ENCODE results near the gene TRIM7. TPM values are rescaled to one million over a fixed set of nuclear protein-coding genes. Genes with fewer than 3 reads are reported as not detected.
"Not testable (repeated sequence)": the region's sequence is repeated elsewhere in the genome, so short reads cannot be mapped to it uniquely, and the experiment has no call there.

Gene TRIM7
- total and polyA plus RNA-seq, 9 of the 15 experiments (the other 6 are each of a cell fraction or from before 2014, with no cell fraction given) = 2.6 to 14.9 (median 8.9) TPM

DNA sequence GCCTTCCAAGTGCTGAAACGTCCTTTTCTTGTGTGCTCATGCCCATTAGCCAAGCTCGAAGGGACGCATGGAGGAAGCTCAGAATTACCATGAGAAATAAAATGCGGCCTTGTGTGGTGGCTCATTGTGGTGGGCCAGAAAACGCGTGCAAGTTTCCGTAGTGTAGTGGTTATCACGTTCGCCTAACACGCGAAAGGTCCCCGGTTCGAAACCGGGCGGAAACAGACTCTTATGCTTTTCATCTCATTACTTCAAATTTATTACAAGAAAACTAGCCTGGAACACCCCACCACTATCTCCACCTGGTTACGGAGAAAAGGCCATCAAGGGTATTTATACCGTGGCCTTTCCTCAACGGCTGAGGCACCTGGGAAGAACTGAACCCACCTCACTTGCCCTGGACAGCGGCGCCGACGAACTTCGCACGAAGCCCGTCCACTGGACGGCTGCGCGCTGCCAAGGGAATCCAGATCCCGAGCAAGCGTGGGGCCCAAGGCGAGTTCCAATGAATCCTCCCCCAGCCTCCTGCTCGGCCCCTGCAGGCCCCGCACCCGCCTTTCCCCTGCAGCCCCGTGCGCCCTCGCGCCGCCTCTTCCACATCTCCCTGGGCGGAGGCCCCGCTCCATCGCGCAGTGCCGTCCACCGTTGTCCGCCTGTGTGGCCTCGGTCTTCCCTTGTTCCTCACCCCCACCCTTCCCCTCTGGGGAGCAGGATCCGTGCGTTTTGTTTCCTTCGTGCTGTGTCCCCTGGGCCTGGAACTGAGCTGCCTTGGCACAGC, 35.3 kb downstream of the TRIM7 start (continued):
- peak; percentile 28 for TF ChIP-seq HMGN3 (IDR thresholded peaks at IDR 0.05; ENCODE audit: borderline replicate concordance, extremely low read depth, insufficient read length, low read depth, low read length)
- 0 out of 2 replicates have a peak, but pooled peaks have one; percentile 19 for TF ChIP-seq ZNF431 (CRISPR knock-in tag; IDR thresholded peaks at IDR 0.05)
- TF ChIP-seq, protein P1, sequence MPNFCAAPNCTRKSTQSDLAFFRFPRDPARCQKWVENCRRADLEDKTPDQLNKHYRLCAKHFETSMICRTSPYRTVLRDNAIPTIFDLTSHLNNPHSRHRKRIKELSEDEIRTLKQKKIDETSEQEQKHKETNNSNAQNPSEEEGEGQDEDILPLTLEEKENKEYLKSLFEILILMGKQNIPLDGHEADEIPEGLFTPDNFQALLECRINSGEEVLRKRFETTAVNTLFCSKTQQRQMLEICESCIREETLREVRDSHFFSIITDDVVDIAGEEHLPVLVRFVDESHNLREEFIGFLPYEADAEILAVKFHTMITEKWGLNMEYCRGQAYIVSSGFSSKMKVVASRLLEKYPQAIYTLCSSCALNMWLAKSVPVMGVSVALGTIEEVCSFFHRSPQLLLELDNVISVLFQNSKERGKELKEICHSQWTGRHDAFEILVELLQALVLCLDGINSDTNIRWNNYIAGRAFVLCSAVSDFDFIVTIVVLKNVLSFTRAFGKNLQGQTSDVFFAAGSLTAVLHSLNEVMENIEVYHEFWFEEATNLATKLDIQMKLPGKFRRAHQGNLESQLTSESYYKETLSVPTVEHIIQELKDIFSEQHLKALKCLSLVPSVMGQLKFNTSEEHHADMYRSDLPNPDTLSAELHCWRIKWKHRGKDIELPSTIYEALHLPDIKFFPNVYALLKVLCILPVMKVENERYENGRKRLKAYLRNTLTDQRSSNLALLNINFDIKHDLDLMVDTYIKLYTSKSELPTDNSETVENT (CRISPR knock-in tag; IDR thresholded peaks at IDR 0.05) = 0 out of 2 replicates have a peak, but pooled peaks have one; percentile 26
- peak; percentile 50; the same call in 1 of the 2 replicates for TF ChIP-seq MTA3 (IDR thresholded peaks at IDR 0.05; ENCODE audit: borderline replicate concordance)
- peak; percentile 71; the same call in 1 of the 2 replicates for TF ChIP-seq ZSCAN29 (IDR thresholded peaks at IDR 0.05)
- TF ChIP-seq CBX1 (IDR thresholded peaks at IDR 0.05; ENCODE audit: low read depth) = 0 out of 2 replicates have a peak, but pooled peaks have one; percentile 13
- TF ChIP-seq, protein P2, sequence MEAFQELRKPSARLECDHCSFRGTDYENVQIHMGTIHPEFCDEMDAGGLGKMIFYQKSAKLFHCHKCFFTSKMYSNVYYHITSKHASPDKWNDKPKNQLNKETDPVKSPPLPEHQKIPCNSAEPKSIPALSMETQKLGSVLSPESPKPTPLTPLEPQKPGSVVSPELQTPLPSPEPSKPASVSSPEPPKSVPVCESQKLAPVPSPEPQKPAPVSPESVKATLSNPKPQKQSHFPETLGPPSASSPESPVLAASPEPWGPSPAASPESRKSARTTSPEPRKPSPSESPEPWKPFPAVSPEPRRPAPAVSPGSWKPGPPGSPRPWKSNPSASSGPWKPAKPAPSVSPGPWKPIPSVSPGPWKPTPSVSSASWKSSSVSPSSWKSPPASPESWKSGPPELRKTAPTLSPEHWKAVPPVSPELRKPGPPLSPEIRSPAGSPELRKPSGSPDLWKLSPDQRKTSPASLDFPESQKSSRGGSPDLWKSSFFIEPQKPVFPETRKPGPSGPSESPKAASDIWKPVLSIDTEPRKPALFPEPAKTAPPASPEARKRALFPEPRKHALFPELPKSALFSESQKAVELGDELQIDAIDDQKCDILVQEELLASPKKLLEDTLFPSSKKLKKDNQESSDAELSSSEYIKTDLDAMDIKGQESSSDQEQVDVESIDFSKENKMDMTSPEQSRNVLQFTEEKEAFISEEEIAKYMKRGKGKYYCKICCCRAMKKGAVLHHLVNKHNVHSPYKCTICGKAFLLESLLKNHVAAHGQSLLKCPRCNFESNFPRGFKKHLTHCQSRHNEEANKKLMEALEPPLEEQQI (IDR thresholded peaks at IDR 0.05) = 0 out of 2 replicates have a peak, but pooled peaks have one; percentile 15
- peak in 1 of 2 experiments; percentile 41; a peak in 1 of 4 replicates for TF ChIP-seq HDAC1 (IDR thresholded peaks at IDR 0.05)
- TF ChIP-seq SAFB (IDR thresholded peaks at IDR 0.05; ENCODE audit: borderline replicate concordance, low read depth, low read length) = peak; percentile 83
- peak; percentile 17 to 48; a peak in 1 of 4 replicates for TF ChIP-seq MAZ (CRISPR knock-in tag; conservative IDR thresholded peaks at IDR 0.05 in 1 of 2, IDR thresholded peaks at IDR 0.05 in 1 of 2)
- TF ChIP-seq, protein P3, sequence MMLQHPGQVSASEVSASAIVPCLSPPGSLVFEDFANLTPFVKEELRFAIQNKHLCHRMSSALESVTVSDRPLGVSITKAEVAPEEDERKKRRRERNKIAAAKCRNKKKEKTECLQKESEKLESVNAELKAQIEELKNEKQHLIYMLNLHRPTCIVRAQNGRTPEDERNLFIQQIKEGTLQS (IDR thresholded peaks at IDR 0.05) = not testable (repeated sequence)
- TF ChIP-seq, protein P3 (CRISPR knock-in tag; conservative IDR thresholded peaks at IDR 0.05) = peak; percentile 59; the same call in 1 of the 2 replicates
- 0 out of 2 replicates have a peak, but pooled peaks have one; percentile 32 for TF ChIP-seq RBM14 (IDR thresholded peaks at IDR 0.05; ENCODE audit: borderline replicate concordance, insufficient read depth, low read depth, low read length)
- peak; percentile 71; the same call in 1 of the 2 replicates for TF ChIP-seq HDAC2 (IDR thresholded peaks at IDR 0.05)
- TF ChIP-seq MIER1 (IDR thresholded peaks at IDR 0.05; ENCODE audit: low read depth) = peak; percentile 72
- TF ChIP-seq BHLHE40 (IDR thresholded peaks at IDR 0.05; ENCODE audit: low read length) = peak; percentile 73
- 0 out of 2 replicates have a peak, but pooled peaks have one; percentile 53 for TF ChIP-seq KLF1 (tag; IDR thresholded peaks at IDR 0.05)
- TF ChIP-seq FOXK2 (conservative IDR thresholded peaks at IDR 0.05 in 1 of 2, IDR thresholded peaks at IDR 0.05 in 1 of 2; ENCODE audit: low read depth in 2 of 2) = 0 out of 4 replicates have a peak, but pooled peaks of 1 of the 2 experiments have one; percentile 19
- TF ChIP-seq, protein P4, sequence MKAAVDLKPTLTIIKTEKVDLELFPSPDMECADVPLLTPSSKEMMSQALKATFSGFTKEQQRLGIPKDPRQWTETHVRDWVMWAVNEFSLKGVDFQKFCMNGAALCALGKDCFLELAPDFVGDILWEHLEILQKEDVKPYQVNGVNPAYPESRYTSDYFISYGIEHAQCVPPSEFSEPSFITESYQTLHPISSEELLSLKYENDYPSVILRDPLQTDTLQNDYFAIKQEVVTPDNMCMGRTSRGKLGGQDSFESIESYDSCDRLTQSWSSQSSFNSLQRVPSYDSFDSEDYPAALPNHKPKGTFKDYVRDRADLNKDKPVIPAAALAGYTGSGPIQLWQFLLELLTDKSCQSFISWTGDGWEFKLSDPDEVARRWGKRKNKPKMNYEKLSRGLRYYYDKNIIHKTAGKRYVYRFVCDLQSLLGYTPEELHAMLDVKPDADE (conservative IDR thresholded peaks at IDR 0.05; ENCODE audit: control insufficient read depth, low read depth, low read length) = peak; percentile 4; the same call in 1 of the 2 replicates
